Common myeloid progenitor, CD34-positive (primary cell): ENCODE data around the gene TTF1.

Experiments
- CTCF ChIA-PET: fragments of 350-600 bp; sonication (Branson Sonifier 250); formaldehyde crosslinking; loops from one replicate; lab custom pipeline; 2021; ENCODE audit warnings: antibody characterized with exemption; lab: Charles Lee
- POLR2A ChIA-PET: fragments of 350-600 bp; sonication (Branson Sonifier 250); formaldehyde crosslinking; loops from one replicate; lab custom pipeline; 2021; ENCODE audit warnings: antibody characterized with exemption; lab: Charles Lee
- DNase-seq, 3 donors: peaks; one replicate each; pipeline versions ENCODE4 v3.0.0 to v3.0.0-alpha.2; 2013
- H3K27ac ChIP-seq, 2 experiments: 1 replicate in 1 of 2; 2 replicates in 1 of 2; pipeline ENCODE4 v1.7.0; 2013; ENCODE audit warnings: inconsistent platforms in 2 of 2, low read length in 2 of 2, mild to moderate bottlenecking in 2 of 2, low read depth in 1 of 2, moderate library complexity in 1 of 2; ENCODE audit not compliant: severe bottlenecking in 2 of 2, insufficient read depth in 1 of 2, poor library complexity in 1 of 2
- H3K27me3 ChIP-seq, 5 experiments: replicated peaks in 2 of 5; 1 replicate in 3 of 5; 2 replicates in 2 of 5; pipeline versions ENCODE4 v1.6.1 to v1.7.0; 2013; ENCODE audit warnings: low read length in 4 of 5, mild to moderate bottlenecking in 2 of 5, moderate library complexity in 2 of 5, inconsistent platforms in 1 of 5; ENCODE audit not compliant: insufficient read depth in 5 of 5, control insufficient read depth in 4 of 5
- H3K36me3 ChIP-seq, 4 experiments: 1 replicate in 2 of 4; 2 replicates in 2 of 4; pipeline versions ENCODE4 v1.6.1 to v1.7.0; 2013; ENCODE audit warnings: low read length in 3 of 4, control low read depth in 1 of 4, mild to moderate bottlenecking in 1 of 4; ENCODE audit not compliant: control insufficient read depth in 4 of 4, insufficient read depth in 4 of 4
- H3K4me1 ChIP-seq, 4 experiments: 1 replicate in 3 of 4; 2 replicates in 1 of 4; pipeline versions ENCODE4 v1.6.1 to v1.7.1; 2013; ENCODE audit warnings: low read length in 3 of 4, mild to moderate bottlenecking in 3 of 4, control low read depth in 1 of 4, inconsistent platforms in 1 of 4, moderate library complexity in 1 of 4; ENCODE audit not compliant: control insufficient read depth in 4 of 4, insufficient read depth in 4 of 4; ENCODE audit errors: control extremely low read depth in 1 of 4
- H3K4me3 ChIP-seq, 7 experiments: 1 replicate in 4 of 7; 2 replicates in 3 of 7; pipeline versions ENCODE4 v1.5.1 to v1.7.0; 2013; ENCODE audit warnings: mild to moderate bottlenecking in 7 of 7, low read length in 6 of 7, moderate library complexity in 6 of 7, inconsistent platforms in 2 of 7, low read depth in 2 of 7, control low read depth in 1 of 7; ENCODE audit not compliant: insufficient read depth in 4 of 7, control insufficient read depth in 1 of 7; ENCODE audit errors: extremely low read depth in 1 of 7
- H3K9me3 ChIP-seq, 5 experiments: 1 replicate in 4 of 5; 2 replicates in 1 of 5; pipeline versions ENCODE4 v1.6.1 to v1.7.1; 2013; ENCODE audit warnings: low read length in 4 of 5, mild to moderate bottlenecking in 2 of 5, inconsistent platforms in 1 of 5, low read depth in 1 of 5, moderate library complexity in 1 of 5; ENCODE audit not compliant: control insufficient read depth in 4 of 5, insufficient read depth in 2 of 5; ENCODE audit errors: control extremely low read depth in 1 of 5
- WGBS: methylation state at CpG from one replicate; pipeline ENCODE4 v1.1.5; 2013; ENCODE audit not compliant: insufficient coverage; 5-methylcytosine and 5-hydroxymethylcytosine counted together

The TTF1 gene

GRCh38 chr9:132370592-132370991 is 36.0 kb downstream of the TTF1 start:
- CTCF ChIA-PET: interaction anchor here (0.7 kb wide), 1 partner anchor 13 kb away, joined by 3 read pairs; no protein-coding TSS in a partner anchor
- 100% methylated on average over 1 of the region's 4 CpGs for WGBS

GRCh38 chr9:132369421-132369820 is 37.2 kb downstream of the TTF1 start:
- 100% methylated on average over 1 of the region's 4 CpGs for WGBS
- ChIA-PET CTCF (interaction anchor here (1.4 kb wide), 1 partner anchor 12 kb away, joined by 3 read pairs; no protein-coding TSS in a partner anchor), POLR2A (interaction anchor here (0.7 to 1.4 kb wide), 2 partner anchors 15 to 35 kb away, joined by 3 to 4 read pairs; partner anchors contain the start of gene SETX)
- H3K27me3 ChIP-seq: no peaks in the 10 kb centered on the region
- H3K4me3 ChIP-seq: no peak overlapping the region
- no peaks in the 10 kb centered on the region for H3K9me3 ChIP-seq
- no peak overlapping the region for H3K27ac ChIP-seq
- H3K4me1 ChIP-seq: peaks cover 9 to 47% (median 35%) of the 10 kb centered on the region in 4 experiments
- H3K36me3 ChIP-seq: no peaks in the 10 kb centered on the region
- DNase-seq: no peak

More at GRCh38 chr9:132370592-132370991, 36.0 kb downstream of the TTF1 start:
- H3K27ac ChIP-seq: no peak overlapping the region
- H3K36me3 ChIP-seq: peaks cover 0 to 8% (median 1%) of the 10 kb centered on the region in 4 experiments
- DNase-seq: no peak
- no peaks in the 10 kb centered on the region for H3K9me3 ChIP-seq
- no peak overlapping the region for H3K4me3 ChIP-seq
- peaks cover 9 to 50% (median 37%) of the 10 kb centered on the region in 4 experiments for H3K4me1 ChIP-seq
- POLR2A ChIA-PET: interaction anchor here (0.6 kb wide), 1 partner anchor 16 kb away, joined by 3 read pairs; the partner anchor contains the start of gene SETX
- no peaks in the 10 kb centered on the region for H3K27me3 ChIP-seq

GRCh38 chr9:132367613-132368313 is 38.9 kb downstream of the TTF1 start:
- ChIA-PET POLR2A (interaction anchor here (1.4 kb wide), 1 partner anchor 13 kb away, joined by 4 read pairs; the partner anchor contains the start of gene SETX), CTCF (interaction anchor here (1.0 kb wide), 1 partner anchor 13 kb away, joined by 4 read pairs; the partner anchor contains the start of gene SETX)
- 74% methylated on average over 9 of the region's 13 CpGs for WGBS
- H3K4me1 ChIP-seq: peaks cover 7 to 36% (median 21%) of the 10 kb centered on the region in 4 experiments
- DNase-seq: no peak
- no peaks in the 10 kb centered on the region for H3K36me3 ChIP-seq
- H3K4me3 ChIP-seq: no peak overlapping the region
- H3K27ac ChIP-seq: no peak overlapping the region
- no peaks in the 10 kb centered on the region for H3K9me3 ChIP-seq
- no peaks in the 10 kb centered on the region for H3K27me3 ChIP-seq

- Histone ChIP-seq H3K9me3 (no peaks in the 10 kb centered on the region), H3K4me3 (no peak overlapping the region), H3K36me3 (no peaks in the 10 kb centered on the region), H3K4me1 (peaks cover 0 to 23% (median 9%) of the 10 kb centered on the region in 4 experiments), H3K27me3 (no peaks in the 10 kb centered on the region), H3K27ac (no peak overlapping the region)
- no peak for DNase-seq
- ChIA-PET CTCF (interaction anchor here (1.4 kb wide), 1 partner anchor 13 kb away, joined by 5 read pairs; no protein-coding TSS in a partner anchor), POLR2A (no interaction called here)
- WGBS: 100% methylated on average over 4 of the region's 4 CpGs
Measured at GRCh38 chr9:132366481-132366880, 40.2 kb downstream of the TTF1 start.

GRCh38 chr9:132365986-132366385 is 40.7 kb downstream of the TTF1 start:
- peak in 2 of 3 donors; percentile 43 to 52 for DNase-seq
- no peak overlapping the region for H3K27ac ChIP-seq
- no peaks in the 10 kb centered on the region for H3K27me3 ChIP-seq
- H3K9me3 ChIP-seq: no peaks in the 10 kb centered on the region
- no peaks in the 10 kb centered on the region for H3K36me3 ChIP-seq
- POLR2A ChIA-PET: no interaction called here
- no CpG with 5 or more reads among the region's 3 CpGs for WGBS
- CTCF ChIA-PET: interaction anchor here (1.4 kb wide), 1 partner anchor 12 kb away, joined by 5 read pairs; no protein-coding TSS in a partner anchor
- no peak overlapping the region for H3K4me3 ChIP-seq
- peaks cover 0 to 19% (median 8%) of the 10 kb centered on the region in 4 experiments for H3K4me1 ChIP-seq

GRCh38 chr9:132364068-132364467 is 42.6 kb downstream of the TTF1 start:
- ChIA-PET POLR2A (no interaction called here), CTCF (no interaction called here)
- DNase-seq: no peak
- WGBS: 100% methylated on average over 9 of the region's 9 CpGs
- H3K27me3 ChIP-seq: no peaks in the 10 kb centered on the region
- H3K4me1 ChIP-seq: peaks cover 0 to 7% (median 3%) of the 10 kb centered on the region in 4 experiments
- H3K27ac ChIP-seq: no peak overlapping the region
- no peak overlapping the region for H3K4me3 ChIP-seq
- no peaks in the 10 kb centered on the region for H3K36me3 ChIP-seq
- H3K9me3 ChIP-seq: no peaks in the 10 kb centered on the region

DNA sequence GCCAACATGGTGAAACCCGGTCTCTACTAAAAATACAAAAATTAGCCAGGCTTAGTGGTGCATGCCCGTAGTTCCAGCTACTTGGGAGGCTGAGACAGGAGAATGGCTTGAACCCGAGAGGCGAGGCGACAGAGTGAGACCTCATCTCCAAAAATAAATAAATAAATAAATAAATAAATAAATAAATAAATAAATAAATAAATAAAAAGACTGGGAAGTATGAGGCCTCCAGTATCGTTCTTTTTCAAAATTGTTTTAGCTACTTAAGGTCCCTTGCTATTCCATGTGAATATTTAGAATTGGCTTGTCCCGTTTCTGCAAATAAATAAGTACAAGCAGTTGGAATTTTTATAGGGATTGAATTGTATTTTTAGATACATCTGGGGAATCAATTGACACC is 48.9 kb downstream of the TTF1 start:
- Histone ChIP-seq H3K27me3 (no peaks in the 10 kb centered on the region), H3K4me3 (no peak overlapping the region), H3K9me3 (no peaks in the 10 kb centered on the region), H3K4me1 (peaks cover 6 to 23% (median 18%) of the 10 kb centered on the region in 4 experiments), H3K27ac (no peak overlapping the region), H3K36me3 (peaks cover 0 to 6% (median 4%) of the 10 kb centered on the region in 4 experiments)
- WGBS: 100% methylated on average over 2 of the region's 7 CpGs
- ChIA-PET CTCF (interaction anchor here (0.9 kb wide), 1 partner anchor 15 kb away, joined by 4 read pairs; no protein-coding TSS in a partner anchor), POLR2A (no interaction called here)
- DNase-seq: no peak
